Measurements from ENCODE around the gene EVA1B. TPM values are rescaled to one million over a fixed set of nuclear protein-coding genes. Genes with fewer than 3 reads are reported as not detected.

Gene EVA1B
- total RNA-seq, 1 donor from 2014 or later = 9.0 TPM

DNA sequence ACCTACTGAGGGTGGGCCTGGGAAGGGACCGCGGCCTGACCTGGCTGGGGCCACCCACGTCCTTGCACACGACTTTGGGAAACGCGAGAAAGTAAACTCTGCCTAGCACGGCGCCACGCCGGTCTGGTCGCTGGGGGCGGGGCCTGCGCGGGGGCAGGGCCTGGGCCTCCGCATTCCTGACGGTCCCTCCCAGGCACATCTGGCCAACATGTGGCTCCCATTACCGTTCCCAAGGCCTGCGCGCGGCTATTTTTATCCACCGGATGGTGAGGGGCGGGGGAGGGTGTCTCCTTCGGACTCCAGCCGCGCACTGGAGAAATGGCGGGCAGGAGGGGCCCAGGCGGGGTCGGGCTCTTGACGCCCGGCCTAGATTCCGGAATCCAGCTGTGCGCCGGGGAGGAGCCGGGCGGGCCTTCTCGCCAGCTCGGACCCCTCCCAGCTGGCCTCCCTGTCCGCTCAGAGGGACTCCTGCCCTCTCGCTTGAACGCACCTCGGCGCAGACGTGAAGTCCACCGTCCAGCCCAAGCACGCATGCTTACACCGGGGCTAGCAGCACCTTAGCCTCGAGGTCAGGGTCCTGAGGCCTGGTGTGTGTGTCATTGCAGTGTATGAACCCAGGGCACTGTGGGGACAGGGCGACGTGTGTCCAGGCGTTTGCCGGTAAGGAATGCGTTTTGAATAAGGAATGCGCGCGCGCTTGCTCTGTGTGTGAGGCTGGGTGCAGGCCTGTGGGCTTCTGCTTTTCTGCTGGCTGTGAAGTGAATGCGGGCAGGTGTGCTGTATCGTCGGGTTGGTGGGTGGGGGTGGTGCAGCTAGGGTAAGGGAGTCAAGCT, 2.1 kb downstream of the EVA1B start:
- intact Hi-C loops (cut with micrococcal nuclease) = loop anchor here (5.0 kb wide), 2 partner anchors 46 to 66 kb away; partner anchors contain the start of gene STK40
- peak; percentile 78 for DNase-seq

DNA sequence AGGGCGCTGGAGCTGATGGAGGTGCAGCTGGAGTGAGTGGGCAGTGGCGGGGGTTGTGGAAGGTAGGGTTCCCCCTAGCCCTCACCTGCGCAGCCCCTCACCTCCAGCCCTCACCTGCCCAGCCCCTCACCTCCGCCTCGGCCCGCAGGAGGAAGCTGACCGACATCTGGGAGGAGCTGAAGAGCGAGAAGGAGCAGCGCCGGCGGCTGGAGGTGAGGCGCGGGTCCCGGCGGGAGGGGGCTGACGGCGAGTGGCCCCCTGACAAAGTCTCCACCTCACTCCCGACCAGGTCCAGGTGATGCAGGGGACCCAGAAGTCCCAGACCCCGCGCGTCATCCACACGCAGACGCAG, 2.7 kb downstream of the EVA1B start:
- no peaks in the 10 kb centered on the region for H3K27me3 Mint-ChIP-seq
- peak overlapping the region; percentile 45 for H3K27ac Mint-ChIP-seq
- H3K9me3 Mint-ChIP-seq = no peaks in the 10 kb centered on the region
- peak overlapping the region; percentile 70 for H3K4me3 Mint-ChIP-seq
- peaks cover 17% of the 10 kb centered on the region for H3K4me1 Mint-ChIP-seq
- DNase-seq = no peak
- peaks cover 9% of the 10 kb centered on the region for H3K36me3 Mint-ChIP-seq (ENCODE audit: low read depth)
- intact Hi-C loops (cut with micrococcal nuclease) = loop anchor here (5.0 kb wide), 2 partner anchors 47 to 67 kb away; partner anchors contain the start of gene STK40

More for the DNA sequence above, 2.1 kb downstream of the EVA1B start:
- Mint-ChIP-seq H3K9me3 (no peaks in the 10 kb centered on the region), H3K27ac (no peak overlapping the region), H3K4me3 (peak overlapping the region; percentile 67), H3K4me1 (peaks cover 17% of the 10 kb centered on the region), H3K36me3 (ENCODE audit: low read depth) (peaks cover 9% of the 10 kb centered on the region), H3K27me3 (peaks cover 2% of the 10 kb centered on the region)

- H3K4me1 Mint-ChIP-seq = peaks cover 17% of the 10 kb centered on the region
- H3K27me3 Mint-ChIP-seq = no peaks in the 10 kb centered on the region
- peaks cover 9% of the 10 kb centered on the region for H3K36me3 Mint-ChIP-seq (ENCODE audit: low read depth)
Observed at GRCh38 chr1:36320291-36320761, 3.1 kb downstream of the EVA1B start.

DNA sequence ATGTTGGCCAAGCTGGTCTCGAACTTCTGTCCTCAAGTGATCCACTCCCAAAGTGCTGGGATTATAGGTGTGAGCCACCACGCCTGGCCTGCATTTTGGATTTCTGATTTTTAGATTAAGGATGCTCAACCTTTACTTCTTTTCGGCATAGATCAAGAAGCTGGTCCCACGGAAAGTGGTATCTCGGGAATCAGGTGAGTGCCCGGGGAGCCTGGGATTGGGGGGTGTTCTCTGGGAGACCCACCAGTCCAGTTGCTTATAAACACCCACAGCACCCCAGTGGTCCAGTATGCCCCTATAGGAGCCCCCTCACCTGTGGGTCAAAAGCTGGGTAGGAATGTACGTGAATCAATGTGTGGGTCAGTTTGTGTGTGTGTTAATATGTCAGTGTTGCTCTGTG, 14.0 kb downstream of the EVA1B start:
- no peaks in the 10 kb centered on the region for H3K9me3 Mint-ChIP-seq
- intact Hi-C loops (cut with micrococcal nuclease) = loop anchor here (5.0 kb wide), 4 partner anchors 58 to 113 kb away; partner anchors contain the start of genes STK40 and THRAP3
- no peak overlapping the region for H3K4me3 Mint-ChIP-seq
- no peak for DNase-seq
- H3K4me1 Mint-ChIP-seq = peaks cover 32% of the 10 kb centered on the region
- no peaks in the 10 kb centered on the region for H3K27me3 Mint-ChIP-seq
- no peak overlapping the region for H3K27ac Mint-ChIP-seq
- peaks cover 30% of the 10 kb centered on the region for H3K36me3 Mint-ChIP-seq (ENCODE audit: low read depth)

More at GRCh38 chr1:36320291-36320761, 3.1 kb downstream of the EVA1B start:
- Mint-ChIP-seq H3K9me3 (no peaks in the 10 kb centered on the region), H3K4me3 (peak overlapping the region; percentile 70), H3K27ac (no peak overlapping the region)
- intact Hi-C loops (cut with micrococcal nuclease) = loop anchor here (5.0 kb wide), 2 partner anchors 47 to 67 kb away; partner anchors contain the start of gene STK40
- peak; percentile 58 for DNase-seq

DNA sequence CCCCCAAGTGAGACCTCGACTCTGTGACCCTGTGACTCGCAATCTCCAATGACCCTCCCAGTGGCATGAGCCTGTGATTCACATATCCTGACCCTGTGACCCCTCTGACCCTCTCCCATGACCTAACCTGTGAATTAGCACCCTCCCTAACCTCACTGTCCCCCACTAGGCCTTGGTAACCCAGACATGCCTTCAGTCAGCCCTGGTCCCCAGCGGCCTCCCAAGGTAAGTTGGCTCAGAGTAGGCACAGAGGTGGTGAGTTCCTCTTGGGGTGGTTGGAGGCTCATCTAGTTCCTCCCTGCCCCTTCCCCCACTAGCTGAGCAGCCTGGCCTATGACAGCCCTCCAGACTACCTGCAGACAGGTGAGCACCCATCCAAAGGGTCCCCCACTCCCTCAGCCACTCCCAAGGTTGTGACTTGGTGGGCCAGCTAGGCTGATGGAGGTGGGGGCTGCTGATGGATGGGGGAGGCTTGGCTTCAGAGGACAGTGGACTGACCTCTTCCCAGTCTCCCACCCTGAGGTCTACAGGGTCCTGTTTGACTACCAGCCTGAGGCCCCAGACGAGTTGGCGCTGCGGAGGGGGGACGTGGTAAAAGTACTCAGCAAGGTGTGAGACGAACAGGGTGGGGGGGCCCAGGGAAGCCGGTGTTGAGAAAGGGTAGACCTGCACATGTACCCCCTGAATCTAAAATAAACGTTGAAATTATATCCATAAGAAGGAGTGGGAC, 15.7 kb downstream of the EVA1B start:
- Mint-ChIP-seq H3K27me3 (no peaks in the 10 kb centered on the region), H3K27ac (peak overlapping the region; percentile 79), H3K4me3 (peak overlapping the region; percentile 93), H3K9me3 (no peaks in the 10 kb centered on the region), H3K36me3 (ENCODE audit: low read depth) (peaks cover 36% of the 10 kb centered on the region), H3K4me1 (peaks cover 38% of the 10 kb centered on the region)
- intact Hi-C loops (cut with micrococcal nuclease) = loop anchor here (5.0 kb wide), 4 partner anchors 60 to 115 kb away; partner anchors contain the start of genes STK40 and THRAP3
- DNase-seq = no peak

GRCh38 chr1:36306902-36307456, 16.5 kb downstream of the EVA1B start:
- peaks cover 42% of the 10 kb centered on the region for H3K36me3 Mint-ChIP-seq (ENCODE audit: low read depth)
- peak overlapping the region; percentile 95 for H3K27ac Mint-ChIP-seq
- no peaks in the 10 kb centered on the region for H3K9me3 Mint-ChIP-seq
- peaks cover 43% of the 10 kb centered on the region for H3K4me1 Mint-ChIP-seq
- intact Hi-C loops (cut with micrococcal nuclease) = loop anchor here (5.0 kb wide), 4 partner anchors 60 to 115 kb away; partner anchors contain the start of genes STK40 and THRAP3
- DNase-seq = peak; percentile 99
- H3K4me3 Mint-ChIP-seq = peak overlapping the region; percentile 93
- no peaks in the 10 kb centered on the region for H3K27me3 Mint-ChIP-seq

DNA sequence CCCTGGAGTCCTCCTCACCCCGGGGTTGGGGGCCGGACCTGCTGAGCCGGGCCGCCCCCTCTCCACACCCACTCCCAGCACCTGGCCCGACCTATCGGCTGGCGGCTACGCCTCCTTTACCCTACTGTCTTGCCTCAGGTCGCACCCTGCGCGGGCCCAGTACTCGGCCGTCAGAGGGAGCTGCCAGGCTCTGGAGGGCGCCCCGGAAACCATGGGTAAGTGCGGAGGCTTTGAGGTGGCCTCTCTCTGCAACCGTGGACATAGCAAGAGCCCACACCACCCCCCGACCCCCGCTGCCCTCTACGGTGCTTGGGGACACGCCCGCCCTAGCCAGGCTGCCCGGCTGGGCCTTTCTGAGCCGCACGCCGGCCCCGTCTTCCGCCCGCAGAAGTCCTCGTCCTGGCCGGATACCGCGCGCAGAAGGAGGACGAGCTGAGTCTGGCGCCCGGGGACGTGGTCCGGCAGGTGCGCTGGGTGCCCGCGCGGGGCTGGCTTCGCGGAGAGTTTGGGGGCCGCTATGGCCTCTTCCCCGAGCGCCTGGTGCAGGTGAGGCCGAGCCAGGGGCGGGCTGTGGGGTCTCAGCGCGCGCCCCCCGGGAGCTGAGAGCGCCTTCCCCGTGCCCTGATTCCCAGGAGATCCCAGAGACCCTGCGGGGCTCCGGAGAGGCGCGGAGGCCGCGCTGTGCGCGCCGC, 17.1 kb downstream of the EVA1B start, which contains the start of gene SH3D21:
Gene SH3D21, plus strand, starts transcription at position 159 of the 692 bp plus-strand sequence. Its CDS starts 53 bp downstream, at position 212.
- intact Hi-C loops (cut with micrococcal nuclease) = loop anchor here (5.0 kb wide), 4 partner anchors 61 to 116 kb away; partner anchors contain the start of genes STK40 and THRAP3
- Mint-ChIP-seq H3K4me1 (peaks cover 43% of the 10 kb centered on the region), H3K36me3 (ENCODE audit: low read depth) (peaks cover 45% of the 10 kb centered on the region), H3K9me3 (no peaks in the 10 kb centered on the region), H3K27me3 (no peaks in the 10 kb centered on the region), H3K27ac (peak within 1 kb of the TSS; percentile 95), H3K4me3 (peak within 1 kb of the TSS; percentile 93)
- peak; percentile 84 for DNase-seq

- Mint-ChIP-seq H3K9me3 (no peaks in the 10 kb centered on the region), H3K27ac (peak overlapping the region; percentile 78), H3K27me3 (no peaks in the 10 kb centered on the region), H3K4me3 (peak overlapping the region; percentile 93), H3K36me3 (ENCODE audit: low read depth) (peaks cover 49% of the 10 kb centered on the region), H3K4me1 (peaks cover 47% of the 10 kb centered on the region)
- intact Hi-C loops (cut with micrococcal nuclease) = loop anchor here (5.0 kb wide), 4 partner anchors 61 to 116 kb away; partner anchors contain the start of genes STK40 and THRAP3
- no peak for DNase-seq
Observed at GRCh38 chr1:36305915-36306209, 17.6 kb downstream of the EVA1B start.

- no peak for DNase-seq
- no peaks in the 10 kb centered on the region for H3K9me3 Mint-ChIP-seq
- H3K4me1 Mint-ChIP-seq = peaks cover 49% of the 10 kb centered on the region
- intact Hi-C loops (cut with micrococcal nuclease) = loop anchor here (5.0 kb wide), 4 partner anchors 62 to 117 kb away; partner anchors contain the start of genes STK40 and THRAP3
- H3K27me3 Mint-ChIP-seq = no peaks in the 10 kb centered on the region
- H3K36me3 Mint-ChIP-seq (ENCODE audit: low read depth) = peaks cover 51% of the 10 kb centered on the region
- H3K27ac Mint-ChIP-seq = peak overlapping the region; percentile 87
- H3K4me3 Mint-ChIP-seq = peak overlapping the region; percentile 93
Observed at GRCh38 chr1:36304970-36305914, 18.2 kb downstream of the EVA1B start.

GRCh38 chr1:36304521-36304920, 18.9 kb downstream of the EVA1B start:
- Mint-ChIP-seq H3K36me3 (ENCODE audit: low read depth) (peaks cover 56% of the 10 kb centered on the region), H3K27ac (peak overlapping the region; percentile 70), H3K4me3 (no peak overlapping the region), H3K27me3 (no peaks in the 10 kb centered on the region), H3K4me1 (peaks cover 54% of the 10 kb centered on the region), H3K9me3 (no peaks in the 10 kb centered on the region)
- DNase-seq = no peak
- intact Hi-C loops (cut with micrococcal nuclease) = no loop called here

- Mint-ChIP-seq H3K27me3 (no peaks in the 10 kb centered on the region), H3K9me3 (no peaks in the 10 kb centered on the region), H3K27ac (peak overlapping the region; percentile 79), H3K4me3 (no peak overlapping the region), H3K36me3 (ENCODE audit: low read depth) (peaks cover 56% of the 10 kb centered on the region), H3K4me1 (peaks cover 54% of the 10 kb centered on the region)
- intact Hi-C loops (cut with micrococcal nuclease) = no loop called here
- DNase-seq = no peak
Observed at GRCh38 chr1:36303650-36304360, 19.6 kb downstream of the EVA1B start.

DNA sequence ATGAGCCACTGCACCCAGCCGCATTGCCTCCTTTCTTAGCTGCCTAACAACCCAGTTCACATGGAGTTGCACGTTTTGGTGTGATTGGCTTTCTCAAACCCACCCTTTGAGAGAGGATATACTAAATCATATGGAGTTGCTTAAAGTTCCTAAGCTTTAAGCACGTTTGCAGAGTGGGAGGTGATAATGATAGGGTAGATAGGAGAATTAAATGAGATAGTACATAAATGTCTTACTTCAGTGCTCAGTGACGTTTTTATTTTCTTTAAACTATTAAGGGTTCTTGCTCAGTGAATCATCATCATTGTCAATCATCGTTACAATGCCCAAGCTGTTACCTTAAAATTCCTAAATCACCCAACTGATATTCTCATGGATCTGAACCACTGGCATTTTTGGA, 20.2 kb downstream of the EVA1B start:
- no peaks in the 10 kb centered on the region for H3K27me3 Mint-ChIP-seq
- no peak for DNase-seq
- intact Hi-C loops (cut with micrococcal nuclease) = no loop called here
- peak overlapping the region; percentile 79 for H3K27ac Mint-ChIP-seq
- H3K4me1 Mint-ChIP-seq = peaks cover 51% of the 10 kb centered on the region
- peaks cover 56% of the 10 kb centered on the region for H3K36me3 Mint-ChIP-seq (ENCODE audit: low read depth)
- H3K4me3 Mint-ChIP-seq = no peak overlapping the region
- no peaks in the 10 kb centered on the region for H3K9me3 Mint-ChIP-seq

Data from activated CD4-positive, alpha-beta T cell treated with anti-CD3 and anti-CD28 coated beads, Interleukin-2, amount 10 ng/mL, durations not matched to agents 24 days and 14 days (primary cell).